ENCODE measurements around the gene GJA8. TPM values are rescaled to one million over a fixed set of nuclear protein-coding genes. Genes with fewer than 3 reads are reported as not detected.
"Not testable (repeated sequence)": the region's sequence is repeated elsewhere in the genome, so short reads cannot be mapped to it uniquely, and the experiment has no call there.

GJA8 gene
- total RNA-seq, 1 donor from 2014 or later, result not detected

- H3K4me1 Mint-ChIP-seq (ENCODE audit: unreplicated experiment); H3K9me3 Mint-ChIP-seq; H3K27ac Mint-ChIP-seq; DNase-seq (ENCODE audit: extremely low spot score, unreplicated experiment); H3K4me3 Mint-ChIP-seq; H3K36me3 Mint-ChIP-seq; H3K27me3 Mint-ChIP-seq: not testable (repeated sequence)
These were observed 40.0 kb downstream of the GJA8 start for GRCh38 chr1:147942563-147942962.

GRCh38 chr1:147949517-147949916 lies 46.9 kb downstream of the GJA8 start:
- not testable (repeated sequence) for H3K27ac Mint-ChIP-seq; H3K4me3 Mint-ChIP-seq; H3K36me3 Mint-ChIP-seq; H3K9me3 Mint-ChIP-seq; H3K27me3 Mint-ChIP-seq; H3K4me1 Mint-ChIP-seq (ENCODE audit: unreplicated experiment)
- peak; percentile 65 for DNase-seq (ENCODE audit: extremely low spot score, unreplicated experiment)

Other genes with a start within 250 kb of the GJA8 start
- 24.4 and 28.8 TPM in 2 replicates for gene ACP6, start 232.3 kb upstream of the GJA8 start, total RNA-seq (ENCODE audit: low replicate concordance)
- 0.52 and 0.58 TPM in 2 replicates for gene GJA5, start 142.2 kb upstream of the GJA8 start, total RNA-seq (ENCODE audit: low replicate concordance)
- 13.8 and 16.5 TPM in 2 replicates for gene GPR89B, start 25.6 kb downstream of the GJA8 start, total RNA-seq (ENCODE audit: low replicate concordance)
- 14.6 and 18.0 TPM in 2 replicates for gene NBPF11, start 249.5 kb downstream of the GJA8 start, total RNA-seq (ENCODE audit: low replicate concordance)

Data from type B pancreatic cell (in vitro differentiated cells).